CD4-positive, alpha-beta T cell treated with Interleukin-17A for 1 hour (primary cell): Measurements from ENCODE around the gene PRKAR1B.

ENCODE experiments used
- DNase-seq: peaks from one replicate; pipeline ENCODE4 v3.0.0-alpha.2; 2020

Gene PRKAR1B

DNA sequence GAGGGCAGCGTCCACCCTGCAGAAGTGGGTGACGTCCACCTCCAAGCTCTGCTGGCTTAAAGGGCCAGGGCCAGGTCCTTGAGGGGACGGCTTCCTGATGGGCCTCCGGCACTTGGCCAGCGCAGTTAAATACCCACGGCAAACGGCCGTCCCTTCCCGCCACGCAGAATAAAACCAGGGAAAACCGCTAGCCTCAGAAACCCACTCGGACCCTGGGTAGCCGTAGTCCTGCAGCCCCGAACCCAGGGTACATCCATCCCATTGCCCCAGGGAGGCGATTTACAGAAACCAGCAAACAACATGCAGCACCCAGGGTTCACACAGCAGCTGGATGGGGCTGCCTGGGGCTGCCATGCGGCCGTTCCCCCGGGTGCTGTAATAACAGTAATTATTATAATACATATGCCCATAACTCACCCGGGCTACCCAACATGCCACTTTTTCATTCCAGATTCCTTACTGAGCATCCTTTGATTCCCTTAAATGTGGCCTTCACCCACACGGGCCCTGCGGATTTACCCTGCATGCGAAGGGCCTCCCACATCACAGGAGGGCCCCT lies 126.0 kb downstream of the PRKAR1B start:
- DNase-seq, result no peak

GRCh38 chr7:600149-601035 lies 126.7 kb downstream of the PRKAR1B start:
- no peak for DNase-seq

DNA sequence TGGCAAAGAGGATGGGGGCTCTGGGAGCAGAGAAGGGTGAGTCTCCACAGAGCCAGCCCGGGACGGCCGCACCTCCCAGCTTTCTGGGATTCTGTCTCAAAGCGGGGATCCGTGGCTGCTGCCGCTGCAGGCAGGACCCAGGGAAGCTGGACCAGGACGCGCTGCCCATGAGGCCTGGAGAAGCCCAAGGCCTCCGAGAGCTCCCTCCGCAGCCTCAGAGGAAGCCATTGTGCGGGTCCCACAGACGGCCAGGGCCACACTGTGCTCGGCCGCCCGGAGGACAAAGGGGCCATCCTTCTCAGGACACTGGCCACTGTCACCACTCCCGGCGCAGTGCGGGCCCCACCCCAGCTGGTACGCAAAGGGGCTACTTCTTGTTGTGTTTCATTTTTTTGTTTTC lies 128.2 kb downstream of the PRKAR1B start:
- no peak for DNase-seq

DNA sequence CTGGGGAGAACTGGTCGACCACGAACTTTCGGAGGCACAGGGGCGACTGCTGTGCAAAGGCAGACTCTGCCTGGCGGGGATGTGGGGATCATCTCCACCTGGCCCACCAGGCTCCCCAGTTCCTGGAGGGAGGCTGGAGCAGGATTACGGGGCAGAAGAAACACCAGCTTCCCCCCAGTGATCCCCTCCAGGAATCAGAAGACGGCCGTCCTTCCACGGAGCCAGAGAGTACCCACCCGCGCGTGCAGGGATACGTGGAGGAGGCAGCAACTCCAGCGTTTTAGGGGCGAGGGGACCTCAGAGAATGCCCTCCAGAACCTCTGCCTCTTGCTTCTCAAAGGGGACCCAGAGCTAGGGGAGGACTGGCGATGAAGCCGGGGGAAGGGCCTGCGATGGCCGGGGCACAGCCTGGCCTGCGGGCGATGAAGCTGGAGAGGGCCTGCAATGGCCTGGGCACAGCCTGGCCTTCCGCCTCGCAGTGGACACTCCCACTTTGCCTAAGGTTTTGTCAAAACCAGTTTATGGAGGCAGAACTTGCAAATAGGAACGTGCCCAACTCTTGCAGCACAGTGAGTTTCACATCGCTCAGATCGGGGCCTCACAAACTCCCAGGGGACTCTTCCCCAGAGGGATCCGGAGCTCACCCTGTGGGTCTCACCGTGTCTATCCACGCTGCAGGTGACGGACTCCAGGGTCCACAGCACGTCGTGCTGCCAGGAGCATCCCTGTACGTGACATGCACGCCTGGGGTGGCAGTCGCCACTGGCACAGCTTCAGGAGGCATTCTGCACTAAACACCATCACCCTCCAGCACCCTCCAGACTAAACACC lies 129.5 kb downstream of the PRKAR1B start:
- no peak for DNase-seq

DNA sequence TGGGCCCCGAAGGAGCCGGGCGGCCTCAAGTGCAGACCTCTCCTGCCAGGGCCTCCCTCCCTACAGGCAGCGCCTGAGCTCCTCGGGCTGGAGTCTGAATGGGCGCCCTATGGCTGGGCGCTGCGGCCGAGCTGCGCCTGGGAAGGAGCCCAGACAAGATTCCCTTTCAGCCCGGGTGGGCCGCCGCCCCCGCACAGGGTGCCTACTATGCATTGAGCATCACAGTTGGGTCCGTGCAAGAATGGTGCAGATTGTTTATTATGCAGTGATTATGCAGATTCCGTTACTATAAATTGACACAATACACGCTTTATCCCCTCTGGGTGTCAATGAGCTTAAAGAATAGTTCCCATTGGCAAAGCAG lies 130.3 kb downstream of the PRKAR1B start:
- no peak for DNase-seq

DNA sequence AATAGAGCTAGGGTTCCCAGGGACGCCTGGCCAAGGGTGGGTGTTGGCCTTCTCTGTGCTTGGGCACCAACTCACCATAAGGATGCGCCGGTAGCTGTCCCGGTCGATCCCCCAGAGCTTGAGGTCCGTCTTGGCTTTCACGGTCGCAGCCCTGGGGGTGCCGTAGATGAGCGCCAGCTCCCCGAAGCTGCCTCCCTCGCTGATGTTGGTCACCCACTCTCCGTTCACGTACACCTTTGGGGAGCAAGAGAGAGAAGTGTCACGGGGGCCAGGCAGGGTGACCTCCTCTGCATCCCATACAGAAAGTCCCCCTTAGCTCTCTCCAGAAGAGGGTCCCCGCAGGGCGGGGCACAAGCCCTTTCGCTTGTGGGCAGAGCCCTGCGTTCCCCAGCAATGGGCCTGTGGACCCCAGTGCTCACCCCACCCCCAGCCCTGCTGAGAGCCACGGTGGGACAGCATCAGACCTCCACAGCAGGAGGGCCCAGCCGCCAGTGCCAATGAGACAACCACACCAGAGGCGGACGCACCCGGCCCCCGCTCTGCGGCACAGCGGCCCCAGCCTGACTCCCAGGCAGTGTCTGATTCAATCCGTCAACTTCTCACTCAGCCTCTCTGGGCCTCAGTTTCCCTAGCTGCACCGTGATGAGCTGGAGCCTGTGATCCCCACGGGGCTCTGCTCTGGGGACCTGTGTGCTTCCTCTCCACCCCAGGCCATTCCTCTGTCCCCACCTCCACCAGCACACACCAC lies 130.8 kb downstream of the PRKAR1B start:
- no peak for DNase-seq

GRCh38 chr7:595621-596010 lies 131.5 kb downstream of the PRKAR1B start:
- peak; percentile 41 for DNase-seq

DNA sequence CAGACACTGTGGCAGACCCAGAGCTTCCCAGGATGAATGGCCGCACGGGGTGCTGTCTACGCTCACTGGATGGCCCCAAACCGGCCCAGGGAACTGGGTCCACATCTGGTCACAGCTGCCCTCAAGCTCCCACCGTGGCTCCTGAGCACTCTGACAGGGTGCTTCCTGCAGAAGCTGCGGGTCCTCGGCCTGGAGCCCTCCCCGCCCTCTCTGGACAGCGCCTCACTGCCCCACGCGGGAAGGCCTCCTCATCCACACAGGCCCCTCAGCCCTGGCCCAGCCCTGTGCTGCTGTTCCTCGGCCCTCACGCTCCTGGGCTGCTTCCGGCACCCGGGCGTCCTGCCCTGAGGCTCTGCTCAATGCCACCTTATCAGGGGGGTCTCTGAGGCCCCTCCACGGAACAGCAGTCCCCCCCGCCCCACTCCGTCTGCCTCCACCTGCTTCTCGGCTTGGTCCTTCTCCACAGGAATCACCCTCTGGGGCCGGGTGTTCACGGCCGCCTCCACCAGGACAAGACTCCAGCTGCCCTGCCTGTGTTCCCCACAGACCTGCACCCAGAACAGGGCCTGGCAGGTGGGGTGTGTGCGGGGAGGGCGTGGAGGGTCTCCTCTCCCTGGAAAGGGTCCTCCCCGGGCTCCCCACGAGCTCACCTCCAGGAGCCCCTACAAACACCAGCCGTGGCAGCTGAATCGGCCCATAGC lies 132.0 kb downstream of the PRKAR1B start:
- DNase-seq, result no peak

DNA sequence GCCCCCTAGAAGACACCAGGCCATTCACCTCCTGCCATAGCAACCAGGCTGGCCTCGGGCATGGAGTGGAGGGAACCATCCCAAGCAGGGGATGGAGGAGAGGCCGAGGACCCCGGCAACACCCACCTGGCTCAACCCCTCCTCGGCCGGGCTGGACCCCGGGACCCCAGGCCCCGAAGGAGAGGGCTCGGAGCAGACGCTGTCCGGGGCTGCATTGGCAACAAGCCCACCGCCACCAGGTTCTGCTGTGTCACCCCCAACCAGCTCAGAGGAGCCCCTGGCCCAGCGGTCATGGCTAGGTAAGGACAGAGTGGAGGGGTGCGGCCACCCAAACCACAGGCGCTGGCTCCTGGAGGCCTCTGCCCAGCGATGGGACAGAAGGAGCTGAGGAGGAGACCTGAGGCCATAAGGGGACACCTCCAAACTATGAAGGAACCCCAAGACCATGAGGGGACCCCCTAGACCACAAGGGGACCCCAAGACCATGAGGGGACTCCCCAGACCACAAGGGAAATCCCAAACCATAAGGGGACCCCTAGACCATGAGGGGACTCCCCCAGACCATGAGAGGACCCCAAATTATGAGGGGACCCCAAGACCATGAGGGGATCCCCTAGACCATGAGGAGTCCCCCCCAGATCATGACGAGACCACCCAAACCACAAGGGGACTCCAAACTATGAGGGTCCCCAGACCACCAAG lies 132.7 kb downstream of the PRKAR1B start:
- DNase-seq, result no peak

- DNase-seq, result no peak
Measured at GRCh38 chr7:593324-594115, 133.6 kb downstream of the PRKAR1B start.

DNA sequence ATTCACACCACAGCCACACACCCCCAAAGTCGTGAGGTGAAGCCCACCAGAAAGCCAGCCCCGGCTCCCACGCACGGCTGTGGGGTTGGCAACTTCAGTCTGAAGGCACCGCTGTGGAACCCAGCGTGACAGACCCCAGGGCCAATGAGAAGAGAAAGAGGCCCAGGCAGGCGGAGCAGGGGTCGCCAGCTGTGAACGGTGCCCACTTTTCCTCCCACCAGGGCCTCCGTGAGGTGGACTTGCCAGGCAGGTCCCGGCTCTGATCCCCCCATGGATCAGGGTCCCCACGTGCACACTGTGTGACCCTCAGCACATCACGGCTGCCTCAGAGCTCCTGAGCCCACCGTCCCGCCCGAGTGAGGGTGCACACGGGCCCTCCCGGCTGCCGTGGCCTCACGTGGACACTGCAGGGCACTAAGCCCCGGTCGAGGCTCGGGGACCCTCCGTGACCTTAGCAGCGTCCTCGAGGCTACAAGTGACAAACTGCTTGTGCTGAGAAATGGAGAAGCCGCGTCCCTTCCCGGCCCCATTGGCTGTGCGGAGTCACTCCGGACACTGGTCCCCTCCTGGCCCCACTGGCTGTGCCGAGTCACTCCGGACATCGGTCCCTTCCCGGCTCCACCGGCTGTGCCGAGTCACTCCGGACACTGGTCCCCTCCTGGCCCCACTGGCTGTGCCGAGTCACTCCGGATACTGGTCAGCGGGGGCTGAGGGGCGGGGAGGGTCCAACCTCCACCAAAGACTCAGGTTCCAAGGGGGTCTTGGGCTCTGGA lies 135.0 kb downstream of the PRKAR1B start:
- DNase-seq, result no peak

DNA sequence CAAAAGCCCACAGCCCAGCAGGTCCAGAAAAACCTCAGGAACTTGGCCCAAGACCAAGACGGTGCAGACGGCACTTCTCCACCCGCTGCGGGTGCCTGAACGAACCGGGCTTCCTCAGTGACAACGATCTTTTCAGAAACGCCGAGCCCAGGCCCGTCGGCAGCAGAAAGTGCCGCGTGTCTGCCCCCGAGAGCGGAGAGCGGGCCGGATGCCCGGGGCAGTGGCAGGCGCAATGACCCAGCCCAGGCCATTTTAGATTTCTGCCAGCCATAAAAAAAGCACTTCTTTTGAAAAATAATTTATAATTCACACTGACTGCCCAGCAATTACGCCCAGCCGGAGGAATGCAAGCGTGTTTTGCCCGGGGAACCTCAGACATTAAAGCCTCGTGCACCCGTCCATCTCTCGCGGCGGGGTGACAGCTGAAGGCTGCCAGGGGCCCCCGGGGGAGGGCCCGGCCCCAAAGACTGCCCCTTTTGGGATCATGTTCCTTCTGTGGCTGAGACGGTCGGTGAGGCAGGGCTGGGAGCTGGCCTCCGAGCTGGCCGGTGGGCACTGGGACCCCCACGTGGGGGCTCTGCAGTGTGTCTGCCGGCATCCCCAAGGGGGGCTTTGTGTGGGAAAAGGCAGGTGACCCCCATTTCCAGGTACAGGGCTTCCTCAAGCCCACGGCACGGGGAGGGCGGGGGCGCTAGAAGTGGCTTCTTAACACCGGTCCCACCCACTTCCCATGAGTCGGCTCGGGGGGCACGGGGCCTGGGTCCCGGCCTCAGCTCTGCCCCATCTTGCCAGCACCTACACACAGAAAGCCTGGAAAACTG lies 136.1 kb downstream of the PRKAR1B start:
- no peak for DNase-seq

DNA sequence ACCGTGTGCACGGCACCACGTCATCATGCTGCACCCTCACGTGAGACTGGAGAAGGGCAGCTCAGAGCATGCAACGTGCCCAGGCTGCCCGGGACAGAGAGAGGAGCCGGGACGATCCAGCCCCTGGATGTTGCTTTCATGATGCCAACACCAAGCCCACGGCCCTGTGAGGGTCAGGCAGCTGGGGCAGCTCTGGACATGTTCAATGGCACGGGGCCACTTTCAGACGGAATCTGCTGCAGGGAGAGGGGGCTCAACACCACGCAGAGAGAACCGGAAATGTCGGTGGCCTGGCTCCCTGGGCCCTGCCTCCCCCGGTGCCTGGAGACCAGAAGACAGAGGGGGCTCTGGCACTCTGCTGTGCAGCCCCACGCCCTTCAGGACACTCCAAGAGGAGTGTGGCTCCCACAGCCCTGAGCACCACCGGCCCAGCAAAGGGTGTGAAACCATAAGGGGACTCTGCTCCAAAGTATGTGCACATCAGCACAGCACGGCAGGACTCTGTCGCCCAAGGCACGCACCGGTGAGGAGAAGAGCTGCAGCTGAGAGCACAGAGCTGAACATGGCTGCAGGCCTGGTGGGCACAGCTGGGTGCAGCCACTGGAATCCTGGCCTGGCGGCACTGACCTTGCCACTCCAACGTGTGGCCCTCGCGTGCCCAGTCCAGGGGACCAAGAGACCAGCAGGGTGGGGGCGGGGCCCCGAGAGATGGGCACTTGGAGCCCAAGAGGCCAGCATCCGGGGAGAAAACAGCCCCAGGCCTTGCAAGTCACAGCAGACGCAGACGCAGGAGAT lies 137.1 kb downstream of the PRKAR1B start:
- no peak for DNase-seq

DNA sequence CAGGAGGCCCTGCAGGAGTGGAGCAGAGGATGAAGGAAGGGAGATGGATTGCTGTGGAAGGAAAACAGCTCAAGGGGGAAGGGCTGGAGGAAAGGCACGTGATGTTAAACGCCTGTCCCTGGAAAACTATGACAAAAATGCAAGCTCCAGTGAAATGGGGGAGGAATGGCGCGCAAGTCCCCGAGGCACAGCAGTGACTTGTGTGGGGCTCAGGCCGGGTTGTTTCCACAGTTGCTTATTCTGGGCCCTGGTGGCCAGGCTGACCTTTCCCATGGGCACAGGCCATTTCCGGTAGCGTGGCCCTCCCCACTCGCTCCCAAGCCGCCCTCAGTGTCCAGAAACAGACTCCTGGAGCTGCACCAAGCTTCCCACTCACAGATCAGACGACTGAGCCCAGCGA lies 139.3 kb downstream of the PRKAR1B start:
- no peak for DNase-seq

DNA sequence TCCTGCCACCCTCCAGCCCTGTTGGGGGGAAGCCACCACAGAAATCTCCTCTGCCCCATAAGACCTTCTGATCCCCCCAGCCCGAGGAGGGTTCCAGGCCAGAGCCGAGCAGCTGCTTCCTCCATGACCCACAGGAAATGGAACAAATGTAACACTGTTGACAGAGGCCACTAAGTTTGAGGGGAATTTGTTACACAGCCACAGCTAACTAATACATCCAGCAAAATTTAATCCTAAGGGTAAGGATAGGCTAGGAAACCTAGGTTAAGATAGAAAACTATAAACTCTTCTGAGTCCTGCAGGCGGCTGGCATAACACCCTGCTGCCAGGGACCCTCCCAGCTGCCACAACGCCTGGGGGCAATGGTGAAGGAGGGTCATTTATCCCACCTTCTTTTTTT lies 140.6 kb downstream of the PRKAR1B start:
- DNase-seq, result no peak

GRCh38 chr7:585873-586272 lies 141.2 kb downstream of the PRKAR1B start:
- DNase-seq, result no peak

DNA sequence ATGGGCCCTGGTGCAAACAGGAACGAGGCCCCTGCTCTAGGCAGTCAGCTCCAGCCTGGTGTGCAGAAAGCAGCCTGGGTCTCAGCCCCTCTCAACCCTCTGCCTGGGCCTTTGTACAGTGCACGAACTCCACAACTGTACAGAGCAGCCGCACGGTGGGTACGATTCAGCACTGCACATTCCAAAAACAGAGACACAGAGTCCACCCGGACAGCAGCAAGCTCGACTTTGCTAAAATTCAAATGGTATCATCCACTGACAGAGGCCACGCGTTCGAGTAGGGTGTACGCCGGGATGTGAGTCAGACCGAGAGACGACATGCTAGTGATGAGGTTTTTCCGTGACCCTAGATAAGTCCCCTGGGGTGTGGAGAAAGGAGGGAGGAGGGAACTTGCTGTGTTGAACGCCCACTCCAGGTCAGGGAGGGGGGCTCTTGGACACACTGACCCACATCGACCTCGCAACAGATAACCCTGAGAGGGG lies 141.8 kb downstream of the PRKAR1B start:
- peak; percentile 27 for DNase-seq

DNA sequence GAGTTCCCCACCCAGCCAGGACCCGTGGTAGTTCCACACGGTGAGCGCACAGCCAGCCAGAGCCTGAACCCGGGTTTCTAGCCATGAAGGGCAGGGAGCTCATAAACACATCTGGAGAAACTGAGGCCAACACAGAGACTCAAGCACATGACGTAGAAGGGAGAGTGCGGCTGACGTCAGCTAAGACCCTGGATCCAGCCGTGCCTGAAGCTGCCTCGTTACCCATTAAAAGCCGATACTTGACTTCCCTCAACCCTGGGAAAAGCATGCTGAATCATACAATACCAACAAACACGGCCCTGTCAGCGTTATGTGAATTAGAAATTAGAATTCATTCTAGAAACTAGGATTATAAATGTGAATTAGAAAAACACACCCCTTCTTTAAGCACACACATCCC lies 142.3 kb downstream of the PRKAR1B start:
- DNase-seq, result no peak
